Measurements from ENCODE around the gene OSGEP.

Gene OSGEP

DNA sequence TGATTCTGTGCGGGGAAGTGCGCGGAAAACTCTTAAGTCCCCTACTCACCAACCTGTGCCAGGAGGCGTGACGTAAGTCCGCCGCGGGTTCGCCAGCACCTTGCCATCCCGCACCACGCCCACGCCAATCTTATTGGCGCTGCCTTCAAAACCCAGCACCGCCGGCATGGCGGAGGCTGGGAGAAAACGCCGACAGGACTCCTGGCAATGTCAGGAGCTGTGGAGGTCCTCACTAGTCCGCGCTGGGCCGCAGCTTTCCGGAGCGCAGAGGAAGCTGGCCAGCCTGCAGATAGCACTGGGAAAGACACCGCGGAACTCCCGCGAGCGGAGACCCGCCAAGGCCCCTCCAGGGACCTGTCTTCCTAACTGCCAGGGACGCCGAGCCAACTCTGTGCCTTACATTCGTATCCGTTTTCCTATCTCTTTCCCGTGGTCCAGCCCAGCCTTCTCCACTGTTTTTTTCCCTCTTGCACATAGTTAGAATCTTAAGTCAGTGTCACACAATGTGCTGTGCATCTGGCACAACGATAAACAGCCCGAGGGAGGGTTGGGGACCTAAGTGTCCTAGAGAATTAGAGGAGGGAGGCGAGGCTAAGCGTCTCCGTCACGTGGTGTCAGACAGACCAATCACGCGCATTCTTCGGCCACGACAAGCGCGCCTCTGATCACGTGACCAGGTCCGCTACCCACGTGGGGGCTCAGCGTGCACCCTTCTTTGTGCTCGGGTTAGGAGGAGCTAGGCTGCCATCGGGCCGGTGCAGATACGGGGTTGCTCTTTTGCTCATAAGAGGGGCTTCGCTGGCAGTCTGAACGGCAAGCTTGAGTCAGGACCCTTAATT lies at the start of gene OSGEP, which contains the start of gene APEX1:
Gene OSGEP (minus strand): TSS at position 297 of the 839 bp plus-strand sequence. CDS start 129 bp downstream, at position 168.
Gene APEX1 (plus strand): TSS at position 711 of the 839 bp plus-strand sequence. CDS start 420 bp downstream, outside the sequence.
- DNase-seq = peak; percentile 99

GRCh38 chr14:20503898-20504297 lies 49.3 kb upstream of the OSGEP start:
- DNase-seq = no peak

- DNase-seq = no peak
These were observed 46.7 kb upstream of the OSGEP start for GRCh38 chr14:20501346-20501745.

- no peak for DNase-seq
These were observed 45.3 kb upstream of the OSGEP start for GRCh38 chr14:20499881-20500280.

DNA sequence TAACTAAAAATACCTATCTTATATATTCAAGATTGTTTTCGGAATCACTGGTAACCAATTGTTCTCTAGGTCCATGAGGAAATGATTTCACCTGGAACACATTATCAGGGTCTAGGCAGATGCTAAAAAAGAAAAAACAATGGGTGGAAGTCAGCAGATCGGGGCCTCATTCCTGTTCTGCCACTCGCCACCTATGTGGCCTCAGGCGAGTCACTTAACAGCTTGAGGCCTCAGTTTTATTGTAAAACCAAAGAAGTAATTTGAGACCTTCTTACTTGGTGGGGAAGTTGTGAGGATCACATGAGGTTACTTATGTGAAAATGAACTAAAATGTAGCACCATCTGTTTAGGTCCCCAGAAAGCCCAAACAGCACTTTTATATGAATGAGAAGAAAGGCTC lies 44.5 kb upstream of the OSGEP start:
- no peak for DNase-seq

GRCh38 chr14:20498622-20499021 lies 44.0 kb upstream of the OSGEP start:
- no peak for DNase-seq

GRCh38 chr14:20494935-20495766 lies 40.5 kb upstream of the OSGEP start:
- no peak for DNase-seq

DNA sequence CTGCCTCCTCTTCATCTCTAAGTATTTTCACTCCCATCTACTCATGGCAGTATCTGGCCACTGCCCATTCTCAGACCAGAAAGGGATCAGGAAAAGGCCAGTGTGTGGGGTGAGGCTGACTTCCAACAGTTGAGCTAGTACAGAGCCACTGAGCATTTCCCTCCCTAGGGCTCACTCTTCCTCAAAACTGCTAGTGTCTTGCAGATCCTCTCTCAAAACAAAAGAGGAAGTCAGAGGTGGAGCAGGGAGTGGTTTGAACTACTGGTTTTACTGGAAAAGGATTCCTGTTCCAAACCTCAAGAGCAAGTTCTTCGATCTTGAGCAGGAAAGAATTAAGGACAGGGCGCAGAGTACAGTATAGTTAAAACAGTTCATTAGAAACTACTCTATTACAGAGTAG lies 39.0 kb upstream of the OSGEP start:
- no peak for DNase-seq

DNA sequence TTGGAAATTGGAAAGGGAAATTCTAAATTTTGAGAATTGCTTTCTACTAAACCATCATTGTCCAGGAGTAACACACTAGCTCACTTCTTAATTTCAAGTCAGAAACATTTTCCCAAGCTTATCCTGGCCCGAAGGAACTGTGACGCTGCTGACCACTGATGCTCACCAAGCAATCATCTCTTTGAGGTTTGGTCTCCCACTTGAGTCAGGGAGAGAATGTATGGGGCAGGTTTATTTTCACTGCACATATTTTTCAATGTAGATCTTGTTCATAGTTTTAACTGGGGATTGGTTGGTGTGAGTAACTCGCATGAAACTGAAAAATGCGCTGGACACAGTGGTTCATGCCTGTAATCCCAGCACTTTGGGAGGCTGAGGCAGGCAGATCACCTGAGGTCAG lies 37.9 kb upstream of the OSGEP start:
- DNase-seq = no peak

- DNase-seq = no peak
These were observed 36.0 kb upstream of the OSGEP start for GRCh38 chr14:20490563-20490962.

DNA sequence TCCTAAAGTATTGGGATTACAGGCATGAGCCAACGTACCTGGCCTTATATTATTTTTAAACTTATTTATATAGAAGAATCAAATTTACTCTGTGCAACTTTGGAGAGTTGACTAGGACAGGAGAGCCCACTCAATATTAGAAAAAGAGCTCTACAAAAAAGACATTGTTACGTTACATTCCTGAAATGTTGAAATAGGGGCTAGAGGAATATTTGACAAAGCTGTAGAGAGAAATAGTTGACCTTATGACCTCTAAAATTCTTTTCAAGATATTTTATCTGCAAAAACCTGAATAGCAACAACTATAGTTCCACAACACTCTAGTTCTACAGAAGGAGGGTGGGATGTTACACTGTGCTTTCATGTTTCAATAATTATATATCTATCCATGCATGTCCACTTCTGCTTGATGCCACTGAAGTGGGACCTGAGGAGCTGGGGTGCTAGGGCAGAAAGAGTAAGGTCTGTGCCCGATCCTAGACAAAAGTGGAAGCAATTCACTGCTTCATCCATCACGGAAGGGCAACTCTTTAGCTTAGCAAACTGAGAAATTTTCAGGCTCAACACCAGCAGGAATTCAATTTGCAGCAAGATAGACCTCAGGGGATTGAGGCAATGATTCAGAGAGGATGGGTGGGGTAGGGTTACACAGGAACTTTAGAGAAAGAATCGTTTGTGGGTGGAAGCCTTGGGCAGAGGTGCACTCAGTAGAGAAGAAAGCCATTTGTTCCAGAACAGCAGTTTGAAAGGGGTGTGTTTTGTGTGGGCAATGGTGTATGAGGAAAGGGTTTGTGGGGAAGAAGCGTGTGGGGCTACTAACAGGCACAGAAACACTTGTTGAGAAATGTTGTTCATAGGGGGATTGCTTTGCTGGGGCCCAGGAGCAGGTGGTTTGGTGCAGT lies 34.7 kb upstream of the OSGEP start:
- DNase-seq = no peak

- DNase-seq = no peak
These were observed 32.7 kb upstream of the OSGEP start for GRCh38 chr14:20487396-20487725.

- DNase-seq = no peak
These were observed 32.2 kb upstream of the OSGEP start for GRCh38 chr14:20486684-20487395.

DNA sequence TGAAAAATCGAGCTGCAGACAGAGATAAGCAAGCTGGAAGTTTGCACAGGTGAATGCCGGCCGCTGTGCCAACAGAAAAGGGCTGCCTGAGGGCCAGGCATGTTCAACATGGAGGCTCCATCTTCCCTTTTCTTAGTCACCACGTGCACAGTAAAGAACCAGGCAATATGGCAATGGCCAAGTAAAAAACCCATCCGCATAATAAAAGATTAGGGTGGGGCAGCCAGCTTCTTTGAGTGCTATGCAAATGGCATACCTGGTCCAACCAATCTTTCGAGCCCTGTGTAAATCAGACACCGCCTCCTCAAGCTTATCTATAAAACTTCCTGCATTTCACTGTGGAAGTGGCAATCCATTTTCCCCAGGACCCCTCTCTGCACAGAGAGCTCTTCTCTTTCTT lies 31.3 kb upstream of the OSGEP start:
- no peak for DNase-seq

GRCh38 chr14:20482382-20482781 lies 27.8 kb upstream of the OSGEP start:
- DNase-seq = no peak

DNA sequence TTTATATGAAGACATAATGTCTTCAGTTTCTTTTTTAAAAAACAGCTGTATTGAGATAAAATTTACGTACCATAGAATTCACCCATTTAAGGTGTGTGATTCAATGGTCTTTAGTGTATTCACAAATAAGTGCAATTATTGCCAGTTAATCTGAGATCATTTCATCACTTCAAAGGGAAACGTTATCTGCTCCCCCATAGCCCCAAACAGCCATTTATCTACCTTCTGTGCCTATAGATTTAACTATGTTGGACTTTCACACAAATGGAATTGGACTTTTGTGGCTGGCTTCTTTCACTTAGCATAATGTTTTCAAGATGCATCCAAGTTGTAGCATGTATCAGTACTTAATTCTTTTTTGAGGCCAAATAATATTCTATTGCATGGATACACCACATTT lies 24.3 kb upstream of the OSGEP start:
- no peak for DNase-seq

DNA sequence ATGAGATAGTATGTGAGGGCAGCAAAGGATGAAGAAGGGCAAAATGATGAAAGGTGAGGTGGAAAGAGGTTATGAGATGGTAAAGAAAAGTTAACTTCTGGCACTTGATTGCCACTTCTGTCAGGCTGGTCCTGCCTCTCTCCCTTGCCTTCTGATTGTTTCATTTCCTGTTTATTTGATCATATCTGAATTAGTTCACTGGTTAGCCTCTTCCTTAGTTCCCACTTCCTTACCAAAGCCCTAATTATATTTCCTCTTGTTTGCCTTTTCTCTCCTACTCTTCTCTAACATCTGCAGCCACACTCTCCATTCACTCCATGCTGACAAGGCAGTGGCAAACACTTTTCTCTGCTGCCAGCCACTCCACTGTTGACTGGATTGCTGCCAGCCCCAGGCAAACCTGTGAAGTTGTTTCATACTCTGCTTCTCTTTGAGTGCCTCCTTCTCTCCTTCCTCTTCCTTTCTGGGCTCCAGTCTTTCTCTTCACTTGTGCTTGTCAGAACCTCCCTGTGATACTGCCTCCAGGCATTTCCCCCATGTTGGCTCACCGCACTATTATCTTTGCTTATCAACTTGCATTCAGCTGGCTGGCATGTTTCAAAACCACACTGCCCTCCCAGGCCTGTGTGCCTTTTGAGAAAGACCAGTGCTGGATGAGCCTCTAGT lies 22.7 kb upstream of the OSGEP start:
- peak; percentile 46 for DNase-seq

DNA sequence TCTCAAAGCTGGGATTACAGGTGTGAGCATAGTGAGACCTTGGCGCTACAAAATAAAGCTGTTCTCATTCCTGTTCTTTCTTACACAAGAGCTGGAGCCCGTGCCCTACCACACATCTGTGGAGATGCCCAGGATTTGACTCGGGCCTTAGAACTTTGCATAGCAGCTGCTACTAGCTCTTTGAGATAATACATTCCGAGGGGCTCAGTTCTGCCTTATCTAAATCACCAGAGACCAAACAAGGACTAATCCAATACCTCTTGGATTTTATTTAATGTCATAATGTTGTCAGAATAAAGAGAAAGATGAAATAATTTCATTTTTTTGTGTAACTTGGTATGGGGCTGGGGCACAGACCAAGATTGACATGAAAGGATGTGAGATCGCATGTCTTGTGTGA lies 22.2 kb upstream of the OSGEP start:
- no peak for DNase-seq

GRCh38 chr14:20472536-20473169 lies 18.0 kb upstream of the OSGEP start:
- no peak for DNase-seq

DNA sequence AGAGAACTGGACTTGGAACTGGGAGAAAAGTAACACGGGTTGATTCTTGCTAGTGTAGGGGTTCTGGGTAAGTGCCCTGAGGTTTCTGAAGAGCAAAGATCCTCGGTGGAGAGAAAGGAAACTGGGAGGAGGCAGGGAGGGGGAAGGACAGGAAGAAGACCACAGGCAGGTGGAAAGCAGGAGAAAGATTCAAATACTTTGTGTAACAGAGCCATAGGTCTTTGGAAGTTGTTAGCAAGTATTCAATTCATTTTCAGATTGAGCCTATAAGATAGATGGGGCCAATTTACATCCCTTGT lies 15.9 kb upstream of the OSGEP start:
- no peak for DNase-seq

GRCh38 chr14:20469890-20470602 lies 15.4 kb upstream of the OSGEP start:
- DNase-seq = peak; percentile 56

Data from NCI-H1105 treated with DMSO at 0.1 percent for 48 hours (cell line).